ENCODE data around the gene TTYH2. TPM values are rescaled to one million over a fixed set of nuclear protein-coding genes. Genes with fewer than 3 reads are reported as not detected.
"Not testable (repeated sequence)": the region's sequence is repeated elsewhere in the genome, so short reads cannot be mapped to it uniquely, and the experiment has no call there.

Gene TTYH2
- total RNA-seq, 6 donors from 2014 or later: 2.4 to 10.5 (median 8.0) TPM

- DNase-seq: peak in 1 of 2 donors; percentile 52
- ATAC-seq (ENCODE audit: low FRiP score in 2 of 2): no peak
- H3K36me3 ChIP-seq: peaks cover 0 to 12% (median 0%) of the 10 kb centered on the region in 4 donors
Observed at GRCh38 chr17:74257311-74257710, 43.9 kb downstream of the TTYH2 start.

GRCh38 chr17:74259667-74260524 lies 46.5 kb downstream of the TTYH2 start:
- ATAC-seq (ENCODE audit: low FRiP score in 2 of 2) (no peak), DNase-seq (peak in 1 of 2 donors; percentile 52)
- TF ChIP-seq POLR2AphosphoS5 (IDR thresholded peaks at IDR 0.05) (no peak), EP300 (IDR thresholded peaks at IDR 0.05) (no peak), CTCF (IDR thresholded peaks at IDR 0.05) (no peak), POLR2A (IDR thresholded peaks at IDR 0.05) (no peak)
- Histone ChIP-seq H3K27me3 (no peaks in the 10 kb centered on the region), H3K9me3 (no peaks in the 10 kb centered on the region), H3K36me3 (peaks cover 0 to 4% (median 0%) of the 10 kb centered on the region in 4 donors), H3K4me1 (no peaks in the 10 kb centered on the region), H3K4me3 (no peak overlapping the region), H3K27ac (no peak overlapping the region)
- 83 to 89% methylated on average over 19 to 21 of the region's 21 CpGs for whole genome bisulfite sequencing, 2 donors

More at GRCh38 chr17:74257311-74257710, 43.9 kb downstream of the TTYH2 start:
- no peaks in the 10 kb centered on the region for H3K9me3 ChIP-seq
- H3K27ac ChIP-seq: no peak overlapping the region
- no peak for TF ChIP-seq POLR2A (IDR thresholded peaks at IDR 0.05)
- no peak for TF ChIP-seq EP300 (IDR thresholded peaks at IDR 0.05)
- TF ChIP-seq POLR2AphosphoS5 (IDR thresholded peaks at IDR 0.05): no peak
- TF ChIP-seq CTCF (IDR thresholded peaks at IDR 0.05): no peak
- H3K27me3 ChIP-seq: no peaks in the 10 kb centered on the region
- no peak overlapping the region for H3K4me3 ChIP-seq
- 83 to 94% methylated on average over 7 to 10 of the region's 10 CpGs for WGBS, 2 donors
- no peaks in the 10 kb centered on the region for H3K4me1 ChIP-seq

GRCh38 chr17:74260525-74260850 lies 47.1 kb downstream of the TTYH2 start:
- no peak for TF ChIP-seq EP300 (IDR thresholded peaks at IDR 0.05)
- no peak for TF ChIP-seq POLR2A (IDR thresholded peaks at IDR 0.05)
- TF ChIP-seq POLR2AphosphoS5 (IDR thresholded peaks at IDR 0.05): no peak
- TF ChIP-seq CTCF (IDR thresholded peaks at IDR 0.05): no peak
- no peaks in the 10 kb centered on the region for H3K9me3 ChIP-seq

GRCh38 chr17:74262601-74263000 lies 49.2 kb downstream of the TTYH2 start:
- ATAC-seq (ENCODE audit: low FRiP score in 2 of 2) (no peak), DNase-seq (no peak)
- Histone ChIP-seq H3K4me1 (no peaks in the 10 kb centered on the region), H3K9me3 (no peaks in the 10 kb centered on the region), H3K4me3 (no peak overlapping the region), H3K27me3 (no peaks in the 10 kb centered on the region), H3K27ac (no peak overlapping the region), H3K36me3 (peaks cover 0 to 4% (median 0%) of the 10 kb centered on the region in 4 donors)
- 81 to 91% methylated on average over 6 to 7 of the region's 7 CpGs for WGBS, 2 donors
- TF ChIP-seq CTCF (IDR thresholded peaks at IDR 0.05): no peak
- TF ChIP-seq EP300 (IDR thresholded peaks at IDR 0.05): no peak
- no peak for TF ChIP-seq POLR2AphosphoS5 (IDR thresholded peaks at IDR 0.05)
- TF ChIP-seq POLR2A (IDR thresholded peaks at IDR 0.05): no peak

More at GRCh38 chr17:74260525-74260850, 47.1 kb downstream of the TTYH2 start:
- Histone ChIP-seq H3K4me3 (no peak overlapping the region), H3K4me1 (no peaks in the 10 kb centered on the region), H3K27me3 (no peaks in the 10 kb centered on the region), H3K36me3 (peaks cover 0 to 4% (median 0%) of the 10 kb centered on the region in 4 donors), H3K27ac (no peak overlapping the region)
- DNase-seq (no peak), ATAC-seq (ENCODE audit: low FRiP score in 2 of 2) (no peak)
- 64 to 80% methylated on average over 6 of the region's 6 CpGs for WGBS, 2 donors

GRCh38 chr17:74267054-74267453 lies 53.7 kb downstream of the TTYH2 start:
- WGBS, 2 donors: 87 to 97% methylated on average over 4 of the region's 4 CpGs
- not testable (repeated sequence) for H3K27me3 ChIP-seq; DNase-seq; H3K36me3 ChIP-seq; H3K9me3 ChIP-seq; H3K4me3 ChIP-seq; ATAC-seq (ENCODE audit: low FRiP score in 2 of 2)
- Histone ChIP-seq H3K27ac (peak overlapping the region in 1 of 4 donors; percentile 70), H3K4me1 (peaks cover 0 to 26% (median 8%) of the 10 kb centered on the region in 4 donors)

All from upper lobe of left lung (tissue), 6 donors.